ENCODE results near the gene B4GALT1. TPM values are rescaled to one million over a fixed set of nuclear protein-coding genes. Genes with fewer than 3 reads are reported as not detected.

The B4GALT1 gene
- polyA plus RNA-seq, 1 donor (not counting 4 experiments of a cell fraction or from before 2014, with no cell fraction given), result 55.1 TPM

DNA sequence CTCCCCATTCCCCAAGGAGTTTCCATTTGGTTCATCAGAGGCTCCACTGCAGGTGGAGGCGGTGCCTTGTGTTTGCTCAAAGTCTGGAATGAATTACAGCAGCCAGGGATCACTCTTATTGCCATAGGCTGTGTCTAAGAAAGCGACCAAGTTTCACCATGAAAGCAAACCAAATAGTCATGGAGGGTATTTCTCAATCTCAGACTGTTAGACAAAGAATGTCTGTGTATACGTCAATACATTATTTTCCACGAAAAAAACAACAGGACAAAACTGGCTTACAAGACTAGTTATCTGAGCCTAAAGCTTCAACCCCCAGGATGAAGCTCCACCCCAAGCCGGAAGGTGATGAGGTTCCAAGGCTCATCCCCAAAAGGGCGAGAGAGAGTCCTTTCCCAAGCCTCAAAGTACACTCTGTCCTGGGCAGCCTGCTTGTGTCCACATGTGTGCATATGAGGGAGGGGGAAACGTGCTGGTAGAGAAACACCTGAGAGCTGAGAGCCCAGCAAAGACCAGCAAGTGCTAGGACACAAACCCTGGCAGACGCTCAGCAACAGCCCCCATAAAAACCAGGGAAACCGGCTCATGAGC lies 4.3 kb downstream of the B4GALT1 start:
- Histone ChIP-seq H4K20me1 (ENCODE audit: control insufficient read depth, extremely low read depth, insufficient read depth, low read length) (no peaks in the 10 kb centered on the region), H3K4me3 (ENCODE audit: control insufficient read depth in 2 of 3, extremely low read depth in 1 of 3, insufficient read depth in 2 of 3, low read depth in 1 of 3, low read length in 3 of 3) (peak overlapping the region in 2 of 3 experiments; percentile 3 to 11), H3K36me3 (ENCODE audit: control insufficient read depth in 2 of 2, extremely low read depth in 1 of 2, insufficient read depth in 2 of 2, low read length in 2 of 2) (no peaks in the 10 kb centered on the region), H3K27ac (ENCODE audit: control insufficient read depth, insufficient read depth, low read length) (peak overlapping the region; percentile 98), H3K27me3 (ENCODE audit: control insufficient read depth, extremely low read depth, insufficient read depth, low read length) (no peaks in the 10 kb centered on the region), H3K4me2 (ENCODE audit: control insufficient read depth, extremely low read depth, insufficient read depth, low read depth, low read length) (peak overlapping the region; percentile 99), H3K4me1 (ENCODE audit: control insufficient read depth, extremely low read depth, insufficient read depth, low read length) (peaks cover 71% of the 10 kb centered on the region), H3K79me2 (ENCODE audit: control insufficient read depth, insufficient read depth, low read length) (peaks cover 77% of the 10 kb centered on the region), H2AFZ (ENCODE audit: control insufficient read depth, low read length) (no peak overlapping the region), H3K9me3 (ENCODE audit: control insufficient read depth, low read depth, low read length) (no peaks in the 10 kb centered on the region), H3K9ac (ENCODE audit: control insufficient read depth, extremely low read depth, insufficient read depth, low read length) (peak overlapping the region; percentile 87), H3K9me1 (ENCODE audit: control insufficient read depth, extremely low read depth, insufficient read depth, low read length) (peaks cover 4% of the 10 kb centered on the region)
- no peak for DNase-seq (ENCODE audit: low read depth, low spot score)
- dilution Hi-C loops (cut with MboI; ENCODE audit: extremely low pct_ligation_motif_present, low sequenced_read_pairs), result no loop called here
- TF ChIP-seq, protein P1, sequence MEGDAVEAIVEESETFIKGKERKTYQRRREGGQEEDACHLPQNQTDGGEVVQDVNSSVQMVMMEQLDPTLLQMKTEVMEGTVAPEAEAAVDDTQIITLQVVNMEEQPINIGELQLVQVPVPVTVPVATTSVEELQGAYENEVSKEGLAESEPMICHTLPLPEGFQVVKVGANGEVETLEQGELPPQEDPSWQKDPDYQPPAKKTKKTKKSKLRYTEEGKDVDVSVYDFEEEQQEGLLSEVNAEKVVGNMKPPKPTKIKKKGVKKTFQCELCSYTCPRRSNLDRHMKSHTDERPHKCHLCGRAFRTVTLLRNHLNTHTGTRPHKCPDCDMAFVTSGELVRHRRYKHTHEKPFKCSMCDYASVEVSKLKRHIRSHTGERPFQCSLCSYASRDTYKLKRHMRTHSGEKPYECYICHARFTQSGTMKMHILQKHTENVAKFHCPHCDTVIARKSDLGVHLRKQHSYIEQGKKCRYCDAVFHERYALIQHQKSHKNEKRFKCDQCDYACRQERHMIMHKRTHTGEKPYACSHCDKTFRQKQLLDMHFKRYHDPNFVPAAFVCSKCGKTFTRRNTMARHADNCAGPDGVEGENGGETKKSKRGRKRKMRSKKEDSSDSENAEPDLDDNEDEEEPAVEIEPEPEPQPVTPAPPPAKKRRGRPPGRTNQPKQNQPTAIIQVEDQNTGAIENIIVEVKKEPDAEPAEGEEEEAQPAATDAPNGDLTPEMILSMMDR (optimal IDR thresholded peaks at IDR 0.05 in 1 of 3, IDR thresholded peaks at IDR 0.05 in 1 of 3, conservative IDR thresholded peaks at IDR 0.05 in 1 of 3; ENCODE audit: extremely low read depth in 1 of 3, insufficient read depth in 2 of 3, low read length in 3 of 3), result no peak
- no peak for TF ChIP-seq EZH2 (IDR thresholded peaks at IDR 0.05; ENCODE audit: low read length)
- FAIRE-seq, result peak; percentile 43

DNA sequence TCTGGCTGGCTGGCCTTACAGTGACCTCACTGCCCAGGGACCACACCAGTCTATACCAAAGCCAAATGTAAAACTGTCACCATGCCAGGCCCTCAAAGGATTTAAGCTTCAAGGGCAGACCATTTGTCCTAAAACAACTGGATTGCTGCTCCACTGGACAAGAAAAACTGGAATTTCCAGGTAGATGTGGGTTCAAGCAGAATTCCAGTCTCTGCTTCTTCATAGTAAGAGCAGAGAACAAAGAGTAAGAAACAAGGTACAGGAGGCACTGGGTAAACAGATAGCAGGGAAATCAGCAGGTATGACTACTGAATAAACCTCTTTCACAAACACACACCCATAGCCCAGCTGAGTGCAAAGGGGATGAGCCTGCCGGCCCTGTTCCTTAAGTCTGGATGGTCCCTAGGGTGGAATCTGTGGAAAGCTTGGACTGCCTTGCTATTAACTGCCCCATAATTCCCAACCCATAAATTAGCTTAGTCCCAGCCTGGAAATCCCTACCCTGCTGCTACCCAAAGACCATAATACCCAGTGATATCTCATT lies 5.5 kb downstream of the B4GALT1 start:
- Histone ChIP-seq H3K27ac (ENCODE audit: control insufficient read depth, insufficient read depth, low read length) (peak overlapping the region; percentile 98), H3K79me2 (ENCODE audit: control insufficient read depth, insufficient read depth, low read length) (peaks cover 85% of the 10 kb centered on the region), H3K9me3 (ENCODE audit: control insufficient read depth, low read depth, low read length) (no peaks in the 10 kb centered on the region), H3K4me3 (ENCODE audit: control insufficient read depth in 2 of 3, extremely low read depth in 1 of 3, insufficient read depth in 2 of 3, low read depth in 1 of 3, low read length in 3 of 3) (peak overlapping the region in 2 of 3 experiments; percentile 53 to 62), H3K4me1 (ENCODE audit: control insufficient read depth, extremely low read depth, insufficient read depth, low read length) (peaks cover 76% of the 10 kb centered on the region), H3K9ac (ENCODE audit: control insufficient read depth, extremely low read depth, insufficient read depth, low read length) (peak overlapping the region; percentile 87), H3K4me2 (ENCODE audit: control insufficient read depth, extremely low read depth, insufficient read depth, low read depth, low read length) (peak overlapping the region; percentile 99), H3K36me3 (ENCODE audit: control insufficient read depth in 2 of 2, extremely low read depth in 1 of 2, insufficient read depth in 2 of 2, low read length in 2 of 2) (no peaks in the 10 kb centered on the region), H2AFZ (ENCODE audit: control insufficient read depth, low read length) (no peak overlapping the region), H4K20me1 (ENCODE audit: control insufficient read depth, extremely low read depth, insufficient read depth, low read length) (no peaks in the 10 kb centered on the region), H3K27me3 (ENCODE audit: control insufficient read depth, extremely low read depth, insufficient read depth, low read length) (no peaks in the 10 kb centered on the region), H3K9me1 (ENCODE audit: control insufficient read depth, extremely low read depth, insufficient read depth, low read length) (peaks cover 4% of the 10 kb centered on the region)
- DNase-seq (ENCODE audit: low read depth, low spot score) (no peak), FAIRE-seq (peak; percentile 32)
- TF ChIP-seq, protein P1 (optimal IDR thresholded peaks at IDR 0.05 in 1 of 3, IDR thresholded peaks at IDR 0.05 in 1 of 3, conservative IDR thresholded peaks at IDR 0.05 in 1 of 3; ENCODE audit: extremely low read depth in 1 of 3, insufficient read depth in 2 of 3, low read length in 3 of 3), result no peak
- no peak for TF ChIP-seq EZH2 (IDR thresholded peaks at IDR 0.05; ENCODE audit: low read length)
- dilution Hi-C loops (cut with MboI; ENCODE audit: extremely low pct_ligation_motif_present, low sequenced_read_pairs), result no loop called here

Measured in keratinocyte (primary cell).